WERI-Rb-1 (cell line): ENCODE results near the gene CELA3A.

Experiments
- DNase-seq: peaks from one replicate; pipeline ENCODE4 v3.0.0-alpha.2; 2020
- H3K27ac ChIP-seq: fragments of 250-450 bp; sonication (Bioruptor Pico); 2 replicates; pipeline ENCODE4 v1.5.1; 2020; ENCODE audit warnings: mild to moderate bottlenecking, moderate library complexity
- H3K27me3 ChIP-seq: fragments of 250-450 bp; sonication (Bioruptor Pico); 2 replicates; pipeline ENCODE4 v1.5.1; 2021; ENCODE audit warnings: mild to moderate bottlenecking, low read depth, moderate library complexity; ENCODE audit not compliant: insufficient read depth, severe bottlenecking
- H3K36me3 ChIP-seq: fragments of 250-450 bp; sonication (Bioruptor Pico); 2 replicates; pipeline ENCODE4 v1.5.1; 2020; ENCODE audit warnings: mild to moderate bottlenecking, moderate library complexity
- H3K4me3 ChIP-seq: 2 replicates; pipeline ENCODE4 v1.5.1; 2011; ENCODE audit warnings: low read depth, mild to moderate bottlenecking, control low read depth, low read length
- H3K9me3 ChIP-seq: fragments of 250-450 bp; sonication (Bioruptor Pico); 2 replicates; pipeline ENCODE4 v1.5.1; 2021; ENCODE audit warnings: mild to moderate bottlenecking, moderate library complexity; ENCODE audit not compliant: severe bottlenecking
- TF ChIP-seq, protein P1 (sequence below): IDR thresholded peaks from 2 replicates; pipeline ENCODE4 v1.5.1; 2011; ENCODE audit warnings: low read depth, mild to moderate bottlenecking, control low read depth, inconsistent platforms, low read length

Gene CELA3A

GRCh38 chr1:22057861-22058260 is 56.4 kb downstream of the CELA3A start:
- Histone ChIP-seq H3K36me3 (peaks cover 29% of the 10 kb centered on the region), H3K27ac (no peak overlapping the region), H3K4me3 (no peak overlapping the region), H3K27me3 (no peaks in the 10 kb centered on the region), H3K9me3 (no peaks in the 10 kb centered on the region)
- DNase-seq: no peak
- TF ChIP-seq, protein P1, sequence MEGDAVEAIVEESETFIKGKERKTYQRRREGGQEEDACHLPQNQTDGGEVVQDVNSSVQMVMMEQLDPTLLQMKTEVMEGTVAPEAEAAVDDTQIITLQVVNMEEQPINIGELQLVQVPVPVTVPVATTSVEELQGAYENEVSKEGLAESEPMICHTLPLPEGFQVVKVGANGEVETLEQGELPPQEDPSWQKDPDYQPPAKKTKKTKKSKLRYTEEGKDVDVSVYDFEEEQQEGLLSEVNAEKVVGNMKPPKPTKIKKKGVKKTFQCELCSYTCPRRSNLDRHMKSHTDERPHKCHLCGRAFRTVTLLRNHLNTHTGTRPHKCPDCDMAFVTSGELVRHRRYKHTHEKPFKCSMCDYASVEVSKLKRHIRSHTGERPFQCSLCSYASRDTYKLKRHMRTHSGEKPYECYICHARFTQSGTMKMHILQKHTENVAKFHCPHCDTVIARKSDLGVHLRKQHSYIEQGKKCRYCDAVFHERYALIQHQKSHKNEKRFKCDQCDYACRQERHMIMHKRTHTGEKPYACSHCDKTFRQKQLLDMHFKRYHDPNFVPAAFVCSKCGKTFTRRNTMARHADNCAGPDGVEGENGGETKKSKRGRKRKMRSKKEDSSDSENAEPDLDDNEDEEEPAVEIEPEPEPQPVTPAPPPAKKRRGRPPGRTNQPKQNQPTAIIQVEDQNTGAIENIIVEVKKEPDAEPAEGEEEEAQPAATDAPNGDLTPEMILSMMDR: no peak
